ENCODE results near the gene PTPRM. TPM values are rescaled to one million over a fixed set of nuclear protein-coding genes. Genes with fewer than 3 reads are reported as not detected.

The PTPRM gene
- total and polyA plus RNA-seq, 4 donors, result 61.1 to 146 (median 87.5) TPM

DNA sequence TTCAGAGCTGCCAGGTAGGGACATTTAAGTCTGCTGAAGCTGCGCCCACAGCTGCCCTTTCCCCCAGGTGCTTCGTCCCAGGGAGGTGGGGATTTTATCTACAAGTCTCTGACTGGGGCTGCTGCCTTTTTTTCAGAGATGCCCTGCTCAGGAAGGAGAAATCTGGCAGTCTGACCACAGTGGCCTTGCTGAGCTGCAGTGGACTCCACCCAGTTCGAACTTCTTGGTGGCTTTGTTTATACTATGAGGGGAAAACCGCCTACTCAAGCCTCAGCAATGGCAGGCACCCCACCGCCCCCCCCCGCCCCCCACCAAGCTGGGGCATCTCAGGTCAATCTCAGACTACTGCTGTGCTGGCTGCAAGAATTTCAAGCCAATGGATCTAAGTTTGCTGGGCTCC, 584.1 kb downstream of the PTPRM start:
- no peaks in the 10 kb centered on the region for H3K36me3 ChIP-seq (ENCODE audit: control insufficient read depth in 4 of 4, insufficient read depth in 4 of 4, low read length in 4 of 4)
- H3K4me3 ChIP-seq, result no peak overlapping the region
- no peaks in the 10 kb centered on the region for H3K9me3 ChIP-seq (ENCODE audit: control insufficient read depth in 4 of 4, insufficient read depth in 3 of 4, low read length in 3 of 4)
- TF ChIP-seq, protein P1, sequence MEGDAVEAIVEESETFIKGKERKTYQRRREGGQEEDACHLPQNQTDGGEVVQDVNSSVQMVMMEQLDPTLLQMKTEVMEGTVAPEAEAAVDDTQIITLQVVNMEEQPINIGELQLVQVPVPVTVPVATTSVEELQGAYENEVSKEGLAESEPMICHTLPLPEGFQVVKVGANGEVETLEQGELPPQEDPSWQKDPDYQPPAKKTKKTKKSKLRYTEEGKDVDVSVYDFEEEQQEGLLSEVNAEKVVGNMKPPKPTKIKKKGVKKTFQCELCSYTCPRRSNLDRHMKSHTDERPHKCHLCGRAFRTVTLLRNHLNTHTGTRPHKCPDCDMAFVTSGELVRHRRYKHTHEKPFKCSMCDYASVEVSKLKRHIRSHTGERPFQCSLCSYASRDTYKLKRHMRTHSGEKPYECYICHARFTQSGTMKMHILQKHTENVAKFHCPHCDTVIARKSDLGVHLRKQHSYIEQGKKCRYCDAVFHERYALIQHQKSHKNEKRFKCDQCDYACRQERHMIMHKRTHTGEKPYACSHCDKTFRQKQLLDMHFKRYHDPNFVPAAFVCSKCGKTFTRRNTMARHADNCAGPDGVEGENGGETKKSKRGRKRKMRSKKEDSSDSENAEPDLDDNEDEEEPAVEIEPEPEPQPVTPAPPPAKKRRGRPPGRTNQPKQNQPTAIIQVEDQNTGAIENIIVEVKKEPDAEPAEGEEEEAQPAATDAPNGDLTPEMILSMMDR (IDR thresholded peaks at IDR 0.05; ENCODE audit: control extremely low read depth, extremely low read depth), result no peak
- peaks cover 0 to 7% (median 0%) of the 10 kb centered on the region in 5 donors for H3K4me1 ChIP-seq (ENCODE audit: control insufficient read depth in 5 of 5, insufficient read depth in 5 of 5, low read length in 5 of 5)
- no peak for DNase-seq
- no peak overlapping the region for H3K27ac ChIP-seq (ENCODE audit: low read depth in 1 of 2, low read length in 1 of 2)
- no peak for ATAC-seq (ENCODE audit: insufficient read depth, low FRiP score)
- H3K9ac ChIP-seq (ENCODE audit: insufficient read depth in 1 of 2, low read length in 2 of 2), result no peak overlapping the region
- WGBS, 2 donors, result 76 to 83% methylated on average over 6 of the region's 6 CpGs
- H3K27me3 ChIP-seq (ENCODE audit: control insufficient read depth in 3 of 3, insufficient read depth in 3 of 3, low read length in 2 of 3), result no peaks in the 10 kb centered on the region

- Histone ChIP-seq H3K4me1 (ENCODE audit: control insufficient read depth in 5 of 5, insufficient read depth in 5 of 5, low read length in 5 of 5) (peaks cover 0 to 7% (median 0%) of the 10 kb centered on the region in 5 donors), H3K9me3 (ENCODE audit: control insufficient read depth in 4 of 4, insufficient read depth in 3 of 4, low read length in 3 of 4) (peaks cover 0 to 3% (median 0%) of the 10 kb centered on the region in 4 donors), H3K9ac (ENCODE audit: insufficient read depth in 1 of 2, low read length in 2 of 2) (no peak overlapping the region), H3K27ac (ENCODE audit: low read depth in 1 of 2, low read length in 1 of 2) (no peak overlapping the region), H3K27me3 (ENCODE audit: control insufficient read depth in 3 of 3, insufficient read depth in 3 of 3, low read length in 2 of 3) (no peaks in the 10 kb centered on the region), H3K4me3 (no peak overlapping the region), H3K36me3 (ENCODE audit: control insufficient read depth in 4 of 4, insufficient read depth in 4 of 4, low read length in 4 of 4) (peaks cover 0 to 4% (median 0%) of the 10 kb centered on the region in 4 donors)
- TF ChIP-seq, protein P1 (IDR thresholded peaks at IDR 0.05; ENCODE audit: control extremely low read depth, extremely low read depth), result no peak
- ATAC-seq (ENCODE audit: insufficient read depth, low FRiP score) (no peak), DNase-seq (no peak)
- 85 to 92% methylated on average over 10 of the region's 10 CpGs for WGBS, 2 donors
Observed at GRCh38 chr18:8153887-8154583, 586.9 kb downstream of the PTPRM start.

DNA sequence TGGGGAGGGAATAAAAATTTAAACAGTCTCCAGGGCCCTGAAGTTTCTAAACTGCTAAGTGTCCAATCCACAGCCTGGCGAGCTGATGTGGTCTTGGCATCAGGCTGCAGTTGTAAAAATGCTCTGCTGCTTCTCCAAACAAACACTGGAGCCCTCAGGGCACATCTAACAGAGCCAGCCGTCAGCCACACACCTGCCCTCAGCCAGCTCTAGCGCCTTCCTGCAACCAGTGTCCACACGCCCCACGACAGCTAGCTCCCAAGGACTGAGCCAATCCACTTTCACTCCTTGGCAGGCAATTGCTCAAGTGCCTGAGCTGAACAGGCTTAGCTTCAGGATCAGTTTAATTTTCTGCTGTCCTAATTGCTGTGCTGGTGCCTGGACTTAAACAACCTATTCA, 595.7 kb downstream of the PTPRM start:
- no peak for DNase-seq
- peaks cover 0 to 7% (median 0%) of the 10 kb centered on the region in 5 donors for H3K4me1 ChIP-seq (ENCODE audit: control insufficient read depth in 5 of 5, insufficient read depth in 5 of 5, low read length in 5 of 5)

More for the DNA sequence above, 595.7 kb downstream of the PTPRM start:
- TF ChIP-seq, protein P1 (IDR thresholded peaks at IDR 0.05; ENCODE audit: control extremely low read depth, extremely low read depth), result no peak
- no peak overlapping the region for H3K4me3 ChIP-seq
- WGBS, 2 donors, result 73 to 92% methylated on average over 5 of the region's 5 CpGs
- H3K27me3 ChIP-seq (ENCODE audit: control insufficient read depth in 3 of 3, insufficient read depth in 3 of 3, low read length in 2 of 3), result no peaks in the 10 kb centered on the region
- no peak for ATAC-seq (ENCODE audit: insufficient read depth, low FRiP score)
- H3K27ac ChIP-seq (ENCODE audit: low read depth in 1 of 2, low read length in 1 of 2), result no peak overlapping the region
- H3K36me3 ChIP-seq (ENCODE audit: control insufficient read depth in 4 of 4, insufficient read depth in 4 of 4, low read length in 4 of 4), result peaks cover 0 to 4% (median 2%) of the 10 kb centered on the region in 4 donors
- no peak overlapping the region for H3K9ac ChIP-seq (ENCODE audit: insufficient read depth in 1 of 2, low read length in 2 of 2)
- peaks cover 0 to 7% (median 0%) of the 10 kb centered on the region in 4 donors for H3K9me3 ChIP-seq (ENCODE audit: control insufficient read depth in 4 of 4, insufficient read depth in 3 of 4, low read length in 3 of 4)

All from lung (tissue), 12 donors.